HG02938 (cell line): Measurements from ENCODE around the gene SDHAF2.
"Not testable (repeated sequence)": the region's sequence is repeated elsewhere in the genome, so short reads cannot be mapped to it uniquely, and the experiment has no call there.

Experiments used
- ATAC-seq: cut with Tn5 transposase; IDR thresholded peaks from one replicate; pipeline ENCODE4 v1.9.1; 2021; ENCODE audit warnings: mild to moderate bottlenecking, moderate library complexity; ENCODE audit not compliant: unreplicated experiment

SDHAF2 gene

GRCh38 chr11:61474013-61474643, 44.2 kb downstream of the SDHAF2 start:
- ATAC-seq = no peak

- ATAC-seq = no peak
Observed at GRCh38 chr11:61475433-61475832, 45.5 kb downstream of the SDHAF2 start.

- no peak for ATAC-seq
Observed at GRCh38 chr11:61476371-61476770, 46.4 kb downstream of the SDHAF2 start.

- ATAC-seq = no peak
Observed at GRCh38 chr11:61477126-61477525, 47.2 kb downstream of the SDHAF2 start.

- no peak for ATAC-seq
Observed at GRCh38 chr11:61477727-61478148, 47.8 kb downstream of the SDHAF2 start.

GRCh38 chr11:61479360-61480058, 49.6 kb downstream of the SDHAF2 start:
- not testable (repeated sequence) for ATAC-seq

GRCh38 chr11:61480261-61480993, 50.5 kb downstream of the SDHAF2 start:
- ATAC-seq = no peak

- no peak for ATAC-seq
Observed at GRCh38 chr11:61480994-61481335, 51.0 kb downstream of the SDHAF2 start.

- ATAC-seq = no peak
Observed at GRCh38 chr11:61481806-61482205, 51.9 kb downstream of the SDHAF2 start.

- no peak for ATAC-seq
Observed at GRCh38 chr11:61482513-61482912, 52.6 kb downstream of the SDHAF2 start.

GRCh38 chr11:61484541-61484940, 54.6 kb downstream of the SDHAF2 start:
- ATAC-seq = no peak

- ATAC-seq = no peak
Observed at GRCh38 chr11:61485080-61485479, 55.2 kb downstream of the SDHAF2 start.

GRCh38 chr11:61486011-61486620, 56.2 kb downstream of the SDHAF2 start:
- no peak for ATAC-seq

GRCh38 chr11:61486779-61487178, 56.9 kb downstream of the SDHAF2 start:
- no peak for ATAC-seq

GRCh38 chr11:61487342-61488025, 57.6 kb downstream of the SDHAF2 start:
- no peak for ATAC-seq

GRCh38 chr11:61488651-61489291, 58.8 kb downstream of the SDHAF2 start:
- ATAC-seq = no peak

GRCh38 chr11:61489833-61490721, 60.2 kb downstream of the SDHAF2 start:
- no peak for ATAC-seq

- ATAC-seq = no peak
Observed at GRCh38 chr11:61491736-61492395, 61.9 kb downstream of the SDHAF2 start.

GRCh38 chr11:61494381-61494961, 64.5 kb downstream of the SDHAF2 start:
- ATAC-seq = no peak
